Endothelial cell of umbilical vein (primary cell): Measurements from ENCODE around the gene FOXC1. TPM values are rescaled to one million over a fixed set of nuclear protein-coding genes. Genes with fewer than 3 reads are reported as not detected.

Experiments used
- BruUV-seq: library from RNA; stranded (reverse); fragments of 400-500 nt; replicated peaks from 2 replicates; lab custom pipeline; 2021; lab: Mats Ljungman, UMichigan
- CTCF ChIA-PET: fragments of 300-600, 350-600 bp; sonication (Branson Sonifier 250); formaldehyde crosslinking; loops from one replicate; lab custom pipeline; 2021; ENCODE audit warnings: antibody characterized with exemption, inconsistent platforms; lab: Charles Lee
- POLR2A ChIA-PET: fragments of 300-600, 350-600 bp; sonication (Branson Sonifier 250); formaldehyde crosslinking; loops from one replicate; lab custom pipeline; 2021; ENCODE audit warnings: antibody characterized with exemption, inconsistent platforms; lab: Charles Lee
- DNase-seq: peaks from one replicate; pipeline ENCODE4 v3.0.0-alpha.2; 2011; ENCODE audit warnings: low read depth, low spot score
- FAIRE-seq: peaks from 2 replicates; lab custom pipeline; 2011; peaks lifted over from hg19 to GRCh38; lab: Jason Lieb, UNC
- H2AFZ ChIP-seq: 2 replicates; pipeline ENCODE4 v1.6.0; 2012; ENCODE audit warnings: low read depth, low read length, control low read depth, inconsistent platforms
- H3K27ac ChIP-seq: 2 replicates; pipeline ENCODE4 v1.5.1; 2011; ENCODE audit warnings: low read depth, mild to moderate bottlenecking, control low read depth, low read length, moderate library complexity; ENCODE audit not compliant: insufficient read depth
- H3K27me3 ChIP-seq, 2 experiments: 2 replicates each; pipeline versions ENCODE4 v1.6.0 to v1.6.1; 2011; ENCODE audit warnings: low read length in 2 of 2, mixed read lengths in 1 of 2; ENCODE audit not compliant: control insufficient read depth in 2 of 2, insufficient read depth in 2 of 2
- H3K36me3 ChIP-seq, 2 experiments: 2 replicates in 1 of 2; 3 replicates in 1 of 2; pipeline ENCODE4 v1.5.1; 2011; ENCODE audit warnings: low read length in 2 of 2, mild to moderate bottlenecking in 1 of 2, moderate library complexity in 1 of 2; ENCODE audit not compliant: control insufficient read depth in 2 of 2, insufficient read depth in 2 of 2; ENCODE audit errors: extremely low read depth in 1 of 2
- H3K4me1 ChIP-seq: 3 replicates; pipeline ENCODE4 v1.5.1; 2011; ENCODE audit warnings: mild to moderate bottlenecking, low read length; ENCODE audit not compliant: control insufficient read depth, insufficient read depth; ENCODE audit errors: extremely low read depth
- H3K4me2 ChIP-seq: 2 replicates; pipeline ENCODE4 v1.6.1; 2011; ENCODE audit warnings: low read length, control low read depth, mixed read lengths; ENCODE audit not compliant: insufficient read depth
- H3K4me3 ChIP-seq, 3 experiments: fragments of 200-600 bp in 1 of 3; sonication (generic), shearing (Covaris generic) in 1 of 3; replicated peaks in 1 of 3; 2 replicates each; pipeline ENCODE4 v1.5.1; 2011 to 2016; ENCODE audit warnings: control low read depth in 3 of 3, low read length in 3 of 3, mild to moderate bottlenecking in 2 of 3, inconsistent platforms in 1 of 3, low read depth in 1 of 3, moderate library complexity in 1 of 3; ENCODE audit not compliant: insufficient read depth in 1 of 3
- H3K79me2 ChIP-seq: 2 replicates; pipeline ENCODE4 v1.6.0; 2012; ENCODE audit warnings: low read length, inconsistent platforms; ENCODE audit not compliant: control insufficient read depth, insufficient read depth
- H3K9ac ChIP-seq: replicated peaks from 2 replicates; pipeline ENCODE3; 2011; ENCODE audit warnings: low read length, control low read depth; ENCODE audit not compliant: insufficient read depth; ENCODE audit errors: extremely low read depth
- H3K9me1 ChIP-seq: replicated peaks from 3 replicates; pipeline ENCODE4 v1.6.0; 2011; ENCODE audit warnings: mild to moderate bottlenecking, low read length; ENCODE audit not compliant: control insufficient read depth, insufficient read depth; ENCODE audit errors: extremely low read depth
- H3K9me3 ChIP-seq: replicated peaks from 2 replicates; pipeline ENCODE4 v1.5.1; 2012; ENCODE audit warnings: low read length, inconsistent platforms; ENCODE audit not compliant: control insufficient read depth, insufficient read depth
- H4K20me1 ChIP-seq: replicated peaks from 2 replicates; pipeline ENCODE3; 2011; ENCODE audit warnings: mild to moderate bottlenecking, low read length; ENCODE audit not compliant: control insufficient read depth, insufficient read depth; ENCODE audit errors: extremely low read depth
- EZH2 ChIP-seq: IDR thresholded peaks from 2 replicates; pipeline ENCODE4 v1.6.1; 2012; ENCODE audit warnings: borderline replicate concordance, low read depth, mild to moderate bottlenecking, moderate library complexity, low read length, inconsistent platforms; ENCODE audit not compliant: severe bottlenecking
- FOS ChIP-seq: IDR thresholded peaks from 2 replicates; pipeline ENCODE4 v1.6.1; 2011; ENCODE audit warnings: mild to moderate bottlenecking, low read length, moderate library complexity, borderline replicate concordance; ENCODE audit not compliant: insufficient read depth
- GATA2 ChIP-seq: IDR thresholded peaks from 2 replicates; pipeline ENCODE4 v1.7.0; 2011; ENCODE audit warnings: low read depth, mild to moderate bottlenecking, moderate library complexity, mixed read lengths, low read length; ENCODE audit not compliant: insufficient read length, insufficient read depth
- JUN ChIP-seq: IDR thresholded peaks from 2 replicates; pipeline ENCODE4 v1.6.1; 2011; ENCODE audit warnings: borderline replicate concordance, low read depth; ENCODE audit not compliant: insufficient read length, insufficient read depth
- MAX ChIP-seq: IDR thresholded peaks from 2 replicates; pipeline ENCODE4 v1.6.1; 2011; ENCODE audit not compliant: insufficient read depth, insufficient read length
- MYC ChIP-seq: IDR thresholded peaks from one replicate; pipeline ENCODE4 v1.6.1; 2011; ENCODE audit warnings: mild to moderate bottlenecking, low read depth, low read length
- POLR2A ChIP-seq: IDR thresholded peaks from 2 replicates; pipeline ENCODE4 v1.6.1; 2012; ENCODE audit warnings: low read depth, mild to moderate bottlenecking, control low read depth, low read length
- POLR2AphosphoS5 ChIP-seq: IDR thresholded peaks from 2 replicates; pipeline ENCODE4 v1.6.1; 2012; ENCODE audit warnings: low read depth, mild to moderate bottlenecking, control low read depth, low read length, moderate library complexity; ENCODE audit not compliant: insufficient read depth
- dilution Hi-C: fragments of 300-500 bp; cut with MboI; formaldehyde crosslinking; loops from one replicate; pipeline ENCODE4 v1.15.0; 2019; ENCODE audit warnings: low sequenced_read_pairs; ENCODE audit not compliant: extremely low pct_ligation_motif_present
- intact Hi-C: fragments of 100-400 bp; cut with micrococcal nuclease; formaldehyde crosslinking; loops from one replicate; pipeline ENCODE4 v1.10.0; 2022
- polyA plus RNA-seq, 4 experiments: library from polyadenylated mRNA; depleted of rRNA in 3 of 4; stranded (reverse) in 3 of 4; unstranded in 1 of 4; fragments of >200 nt; gene quantifications; 2 replicates each; pipeline versions ENCODE4 v1.2.1 to v1.2.3, GENCODE V29; 2011 to 2012; ENCODE audit warnings: missing spikeins in 1 of 4
- total RNA-seq: library from RNA; stranded (reverse); gene quantifications from 2 replicates; pipeline ENCODE4 v1.2.3, GENCODE V29; 2021
- TF ChIP-seq, protein P1 (sequence below), 2 donors: IDR thresholded peaks; 1 replicate in 1 of 2; 2 replicates in 1 of 2; pipeline ENCODE4 v1.5.1; 2011; ENCODE audit warnings: low read length in 2 of 2, mild to moderate bottlenecking in 2 of 2, moderate library complexity in 2 of 2, control low read depth in 1 of 2, inconsistent platforms in 1 of 2, low read depth in 1 of 2; ENCODE audit not compliant: insufficient read depth in 1 of 2; ENCODE audit errors: extremely low read depth in 1 of 2

FOXC1 gene
- total and polyA plus RNA-seq, 2 donors (not counting 3 experiments of a cell fraction or from before 2014, with no cell fraction given): 6.4 to 16.4 TPM

DNA sequence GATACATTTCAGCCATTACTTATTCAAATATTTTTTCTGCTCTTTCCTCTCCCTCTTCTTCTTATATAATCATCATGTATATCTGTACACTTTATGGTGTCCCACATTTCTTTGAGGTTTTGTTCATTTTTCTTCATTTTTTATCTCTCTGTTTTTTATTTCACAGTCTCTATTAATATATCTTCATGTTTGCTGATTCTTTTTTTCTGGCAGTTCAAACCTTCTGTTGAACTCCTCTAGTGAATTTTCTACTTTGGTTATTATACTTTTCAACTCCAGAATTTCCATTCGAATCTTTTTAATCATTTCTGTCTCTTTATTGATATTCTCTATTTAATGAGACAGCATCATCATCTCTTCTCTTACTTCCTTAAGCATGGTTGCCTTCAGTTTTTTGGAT lies 38.9 kb upstream of the FOXC1 start:
- CTCF ChIA-PET: no interaction called here

More for the DNA sequence above, 38.9 kb upstream of the FOXC1 start:
- Histone ChIP-seq H3K27me3 (peaks cover 1 to 3% of the 10 kb centered on the region in 2 experiments), H2AFZ (no peak overlapping the region), H4K20me1 (no peaks in the 10 kb centered on the region), H3K36me3 (no peaks in the 10 kb centered on the region), H3K4me2 (no peak overlapping the region), H3K9me1 (no peaks in the 10 kb centered on the region), H3K9me3 (no peaks in the 10 kb centered on the region), H3K79me2 (no peaks in the 10 kb centered on the region), H3K9ac (no peak overlapping the region), H3K27ac (no peak overlapping the region), H3K4me3 (no peak overlapping the region), H3K4me1 (no peaks in the 10 kb centered on the region)
- TF ChIP-seq EZH2 (no peak), FOS (no peak), POLR2A (no peak), MYC (no peak), MAX (no peak), GATA2 (no peak), JUN (no peak), POLR2AphosphoS5 (no peak)
- TF ChIP-seq, protein P1, sequence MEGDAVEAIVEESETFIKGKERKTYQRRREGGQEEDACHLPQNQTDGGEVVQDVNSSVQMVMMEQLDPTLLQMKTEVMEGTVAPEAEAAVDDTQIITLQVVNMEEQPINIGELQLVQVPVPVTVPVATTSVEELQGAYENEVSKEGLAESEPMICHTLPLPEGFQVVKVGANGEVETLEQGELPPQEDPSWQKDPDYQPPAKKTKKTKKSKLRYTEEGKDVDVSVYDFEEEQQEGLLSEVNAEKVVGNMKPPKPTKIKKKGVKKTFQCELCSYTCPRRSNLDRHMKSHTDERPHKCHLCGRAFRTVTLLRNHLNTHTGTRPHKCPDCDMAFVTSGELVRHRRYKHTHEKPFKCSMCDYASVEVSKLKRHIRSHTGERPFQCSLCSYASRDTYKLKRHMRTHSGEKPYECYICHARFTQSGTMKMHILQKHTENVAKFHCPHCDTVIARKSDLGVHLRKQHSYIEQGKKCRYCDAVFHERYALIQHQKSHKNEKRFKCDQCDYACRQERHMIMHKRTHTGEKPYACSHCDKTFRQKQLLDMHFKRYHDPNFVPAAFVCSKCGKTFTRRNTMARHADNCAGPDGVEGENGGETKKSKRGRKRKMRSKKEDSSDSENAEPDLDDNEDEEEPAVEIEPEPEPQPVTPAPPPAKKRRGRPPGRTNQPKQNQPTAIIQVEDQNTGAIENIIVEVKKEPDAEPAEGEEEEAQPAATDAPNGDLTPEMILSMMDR (IDR thresholded peaks at IDR 0.05; ENCODE audit: extremely low read depth in 1 of 2, insufficient read depth in 1 of 2, low read depth in 1 of 2, low read length in 2 of 2): no peak
- POLR2A ChIA-PET: no interaction called here
- intact Hi-C loops: no loop called here
- no TSS peak for BruUV-seq
- dilution Hi-C loops: no loop called here
- DNase-seq (no peak), FAIRE-seq (no peak)
